Stimulated activated CD8-positive, alpha-beta memory T cell treated with anti-CD3 and anti-CD28 coated beads, Interleukin-7, amount 100 ng/mL, for 48 hours (primary cell): ENCODE results near the gene RNF44.

Experiments
- DNase-seq, 2 donors: peaks; one replicate each; pipeline ENCODE4 v3.0.0-alpha.2; 2020; ENCODE audit warnings: low read depth in 1 of 2; ENCODE audit errors: extremely low read depth in 1 of 2

RNF44 gene

DNA sequence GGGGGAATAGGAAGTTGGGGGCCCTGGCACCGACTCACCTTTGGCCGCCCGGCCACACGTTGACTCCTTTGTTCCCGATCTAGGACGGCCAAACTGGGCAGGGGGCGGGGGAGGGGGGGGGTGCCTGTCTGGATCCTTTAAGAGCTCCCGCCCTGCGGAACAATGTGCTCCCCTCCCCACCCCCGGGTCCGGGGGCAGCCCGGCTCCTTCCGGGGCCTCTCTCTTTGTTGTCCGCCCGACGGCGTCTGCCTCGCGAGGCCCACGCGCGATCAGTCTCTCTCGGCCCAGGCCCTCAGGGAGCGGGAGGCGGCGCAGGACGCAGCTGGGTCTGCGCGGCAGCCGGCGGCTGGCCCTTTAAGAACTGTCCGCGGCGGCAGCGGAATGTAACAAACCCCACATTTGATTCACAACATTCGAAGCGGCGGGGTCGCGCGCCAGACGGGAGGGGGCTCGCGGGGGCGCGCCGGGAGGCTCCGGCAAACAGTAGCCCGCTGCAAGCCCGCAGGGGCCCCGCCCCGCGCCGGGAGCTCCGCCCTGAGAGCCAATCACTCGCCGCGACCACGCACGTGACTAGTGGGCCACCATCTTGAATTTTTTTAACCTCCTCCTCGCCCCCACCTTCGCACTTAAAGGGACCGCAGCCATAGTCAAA is at the start of gene RNF44:
Gene RNF44, minus strand, starts transcription at position 501 of the 652 bp plus-strand sequence. CDS start 4,930 bp downstream, outside the sequence.
- DNase-seq = peak; percentile 97 to 98

DNA sequence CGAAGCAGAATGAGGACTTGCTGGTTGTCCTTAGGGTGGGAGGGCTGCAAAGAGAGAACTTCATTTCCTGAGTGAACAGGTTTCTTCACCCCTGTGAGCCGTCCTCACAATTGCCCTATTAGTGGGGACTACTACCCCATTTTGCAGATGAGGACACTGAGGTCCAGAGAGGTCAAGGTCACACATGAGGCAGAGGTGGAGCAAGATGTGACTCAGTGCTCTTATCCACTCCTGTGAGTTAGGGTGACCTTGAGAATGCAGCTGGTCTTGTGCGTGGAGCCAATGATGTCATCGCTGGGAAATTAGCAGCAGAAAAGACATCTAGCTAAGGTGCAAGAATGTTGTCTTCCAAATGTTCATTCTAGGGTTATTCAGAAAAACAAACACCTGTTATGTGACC is 45.9 kb upstream of the RNF44 start:
- DNase-seq = no peak

- DNase-seq = no peak
Observed at GRCh38 chr5:176581361-176581760, 44.2 kb upstream of the RNF44 start.

DNA sequence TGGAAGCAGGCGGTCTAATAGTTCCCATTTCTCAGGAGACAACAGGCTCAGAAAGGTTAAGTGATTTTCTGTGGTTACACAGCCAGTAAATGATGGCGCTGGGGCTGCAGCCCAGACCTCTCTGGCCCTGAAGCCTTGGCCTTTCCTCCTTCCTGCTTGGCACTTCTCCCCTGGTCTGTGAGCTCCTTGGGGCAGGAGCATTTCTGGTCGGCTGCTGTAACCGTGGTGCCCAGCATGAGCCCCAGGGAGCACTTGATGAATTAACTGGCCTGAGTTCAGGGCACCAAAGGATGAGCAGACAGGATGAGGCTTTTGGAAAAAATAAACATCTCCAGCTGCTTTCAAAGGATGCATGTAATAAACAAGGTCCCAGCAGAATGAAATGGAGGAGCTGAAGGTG is 42.1 kb upstream of the RNF44 start:
- DNase-seq = no peak

DNA sequence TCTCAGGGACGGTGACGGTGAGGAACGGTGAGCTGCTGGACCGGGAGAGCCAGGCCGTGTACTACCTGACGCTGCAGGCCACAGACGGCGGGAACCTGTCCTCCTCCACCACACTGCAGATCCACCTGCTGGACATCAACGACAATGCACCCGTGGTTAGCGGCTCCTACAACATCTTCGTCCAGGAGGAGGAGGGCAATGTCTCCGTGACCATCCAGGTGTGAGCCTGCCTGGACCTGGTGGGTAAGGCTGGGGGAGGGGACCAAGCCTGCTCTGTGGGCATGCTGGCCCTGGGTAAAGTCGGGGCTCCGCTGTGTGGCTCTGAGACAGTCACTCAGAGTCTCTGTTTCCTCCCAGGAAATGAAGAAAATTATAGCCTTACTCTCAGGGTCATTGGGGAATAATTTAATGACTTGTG is 41.2 kb upstream of the RNF44 start:
- DNase-seq = no peak

DNA sequence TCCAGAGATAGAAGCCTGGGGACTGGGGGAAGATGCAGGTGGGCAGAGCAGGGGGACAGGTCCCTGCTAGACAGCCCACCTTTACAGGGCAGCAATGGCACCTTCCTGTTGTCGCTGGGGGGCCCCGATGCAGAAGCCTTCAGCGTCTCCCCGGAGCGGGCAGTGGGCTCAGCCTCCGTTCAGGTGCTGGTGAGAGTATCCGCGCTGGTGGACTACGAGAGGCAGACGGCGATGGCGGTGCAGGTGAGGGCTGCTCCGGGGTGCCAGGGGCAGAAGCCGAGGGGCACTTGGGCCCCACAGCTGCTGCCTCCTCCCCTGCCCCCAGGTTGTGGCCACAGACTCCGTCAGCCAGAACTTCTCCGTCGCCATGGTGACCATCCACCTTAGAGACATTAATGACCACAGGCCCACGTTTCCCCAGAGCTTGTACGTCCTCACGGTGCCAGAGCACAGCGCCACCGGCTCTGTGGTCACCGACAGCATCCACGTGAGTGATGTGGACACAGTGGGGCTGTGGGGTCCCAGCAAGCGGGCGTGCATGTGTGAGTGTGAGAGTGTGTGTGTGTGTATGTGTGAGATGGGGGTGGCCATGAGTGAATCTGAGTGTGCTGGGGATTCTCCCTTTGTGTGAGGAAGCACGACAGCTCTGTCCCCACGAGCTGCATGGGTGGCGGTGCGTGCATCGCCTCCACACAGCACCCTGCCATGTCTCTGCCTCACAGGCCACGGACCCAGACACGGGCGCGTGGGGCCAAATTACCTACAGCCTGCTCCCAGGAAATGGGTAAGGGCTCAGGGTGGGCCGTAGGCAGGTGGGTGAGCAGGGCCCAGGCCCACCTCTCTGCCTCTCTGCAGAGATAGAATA is 40.3 kb upstream of the RNF44 start:
- DNase-seq = no peak

DNA sequence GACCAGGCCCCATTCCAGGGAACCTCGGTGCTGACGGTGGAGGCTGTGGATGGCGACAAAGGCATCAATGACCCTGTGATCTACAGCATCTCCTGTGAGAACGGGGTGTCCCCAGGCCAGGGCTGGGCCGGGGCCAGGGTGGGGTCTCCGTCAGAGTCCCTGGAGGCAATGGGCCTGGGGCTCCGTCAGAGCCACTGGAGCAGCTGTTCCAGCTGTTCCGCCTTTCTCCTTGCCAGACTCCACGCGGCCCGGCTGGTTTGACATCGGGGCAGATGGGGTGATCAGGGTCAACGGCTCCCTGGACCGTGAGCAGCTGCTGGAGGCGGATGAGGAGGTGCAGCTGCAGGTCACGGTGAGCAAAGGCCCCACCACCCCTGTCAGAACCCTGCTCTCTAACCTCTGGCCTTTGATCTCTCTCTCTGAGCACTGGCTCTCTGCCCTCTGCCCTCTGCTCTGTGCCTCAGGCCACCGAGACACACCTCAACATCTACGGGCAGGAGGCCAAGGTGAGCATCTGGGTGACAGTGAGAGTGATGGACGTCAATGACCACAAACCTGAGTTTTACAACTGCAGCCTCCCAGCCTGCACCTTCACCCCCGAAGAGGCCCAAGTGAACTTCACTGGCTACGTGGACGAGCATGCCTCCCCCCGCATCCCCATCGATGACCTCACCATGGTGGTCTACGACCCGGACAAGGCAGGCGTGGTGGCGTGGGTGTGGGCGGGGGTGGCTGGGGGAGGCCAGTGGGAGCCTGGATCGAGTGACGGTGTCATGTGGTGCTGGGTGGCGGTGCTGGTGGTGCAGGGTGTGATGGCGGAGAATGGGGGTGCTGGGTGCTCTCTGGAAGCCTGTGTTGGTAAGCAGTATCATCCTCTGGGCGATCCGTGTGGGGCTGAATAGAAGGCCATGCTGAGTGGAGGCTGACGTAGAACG is 38.6 kb upstream of the RNF44 start:
- no peak for DNase-seq

DNA sequence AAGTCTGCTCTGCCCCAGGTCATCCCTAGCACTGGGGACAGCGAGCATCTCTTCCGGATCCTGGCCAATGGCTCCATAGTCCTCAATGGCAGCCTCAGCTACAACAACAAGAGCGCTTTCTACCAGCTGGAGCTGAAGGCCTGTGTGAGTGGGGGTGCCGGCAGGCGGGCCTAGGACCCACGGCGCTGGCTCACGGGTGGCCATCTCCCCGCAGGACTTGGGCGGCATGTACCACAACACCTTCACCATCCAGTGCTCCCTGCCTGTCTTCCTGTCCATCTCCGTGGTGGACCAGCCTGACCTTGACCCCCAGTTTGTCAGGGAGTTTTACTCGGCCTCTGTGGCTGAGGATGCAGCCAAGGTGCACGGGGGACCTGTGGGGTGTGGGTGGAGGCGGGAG is 37.9 kb upstream of the RNF44 start:
- no peak for DNase-seq

DNA sequence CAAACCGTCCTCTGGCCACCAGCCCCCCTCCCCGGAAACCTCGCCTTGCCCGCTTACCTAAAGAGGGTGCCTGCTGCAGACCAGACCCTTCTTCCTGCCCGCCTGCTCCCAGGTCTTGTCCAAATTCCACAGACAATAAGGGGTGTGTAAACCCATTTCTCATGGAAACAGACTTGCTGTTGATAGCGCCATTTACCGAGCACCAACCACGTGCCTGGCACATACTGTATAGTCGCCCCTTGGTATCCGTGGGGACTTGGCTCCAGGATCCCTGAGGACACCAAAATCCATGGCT is 37.0 kb upstream of the RNF44 start:
- DNase-seq = no peak

- peak; percentile 46 to 64 for DNase-seq
Observed at GRCh38 chr5:176573564-176574296, 36.5 kb upstream of the RNF44 start.

DNA sequence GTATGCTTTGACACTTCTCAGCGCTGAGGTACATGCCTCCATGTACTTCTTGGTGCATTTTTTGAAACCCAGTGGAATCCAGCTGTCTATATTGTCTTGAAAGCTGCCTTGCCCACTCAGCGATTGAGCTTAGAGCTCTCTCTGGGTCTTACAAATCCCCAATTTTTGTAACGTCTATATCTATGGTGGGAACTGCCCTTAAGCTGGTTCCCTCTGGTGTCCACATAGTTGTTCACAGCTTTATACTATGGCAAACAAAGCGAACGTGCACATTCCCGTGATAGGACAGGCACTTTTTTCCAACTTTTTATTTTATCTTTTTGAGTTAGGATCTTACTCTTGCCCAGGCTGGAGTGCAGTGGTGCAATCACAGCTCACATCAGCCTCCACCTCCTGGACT is 32.8 kb upstream of the RNF44 start:
- no peak for DNase-seq

GRCh38 chr5:176568657-176569056 is 31.5 kb upstream of the RNF44 start:
- DNase-seq = no peak

- no peak for DNase-seq
Observed at GRCh38 chr5:176565760-176566288, 28.6 kb upstream of the RNF44 start.

DNA sequence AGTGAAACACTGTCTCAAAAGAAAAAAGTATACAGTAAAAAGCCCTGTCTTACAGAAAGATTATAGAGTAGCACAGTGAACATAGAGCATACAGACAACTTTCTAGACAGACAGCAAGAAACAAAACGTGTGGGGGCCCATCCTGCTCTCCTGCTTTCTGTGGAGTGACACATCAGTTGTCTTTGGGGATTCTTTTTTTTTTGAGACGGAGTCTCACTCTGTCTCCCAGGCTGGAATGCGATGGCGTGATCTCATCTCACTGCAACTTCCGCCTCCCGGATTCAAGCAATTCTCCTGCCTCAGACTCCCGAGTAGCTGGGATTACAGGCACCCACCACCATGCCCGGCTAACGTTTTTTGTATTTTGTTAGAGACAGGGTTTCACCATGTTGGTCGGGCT is 26.8 kb upstream of the RNF44 start:
- DNase-seq = no peak

DNA sequence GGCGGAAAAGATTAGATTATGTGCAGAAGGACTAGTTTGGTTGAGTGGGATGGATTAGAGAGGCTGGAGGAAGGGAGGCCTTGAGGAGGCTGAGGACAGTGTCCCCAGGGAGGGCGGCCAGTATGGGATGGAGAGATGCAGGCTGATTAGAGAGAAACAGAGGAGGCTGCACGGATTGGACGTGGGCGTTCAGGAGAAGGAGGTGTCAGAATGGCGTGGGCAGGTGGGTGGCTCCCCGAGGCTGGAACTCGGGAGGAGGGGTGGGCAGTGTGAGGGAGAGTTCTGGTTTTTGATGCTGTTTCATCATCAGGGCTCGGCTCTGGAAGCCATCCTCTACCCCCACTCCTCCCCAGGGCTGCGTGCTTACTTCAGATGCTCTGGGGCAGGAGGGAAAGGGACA is 25.0 kb upstream of the RNF44 start:
- no peak for DNase-seq

DNA sequence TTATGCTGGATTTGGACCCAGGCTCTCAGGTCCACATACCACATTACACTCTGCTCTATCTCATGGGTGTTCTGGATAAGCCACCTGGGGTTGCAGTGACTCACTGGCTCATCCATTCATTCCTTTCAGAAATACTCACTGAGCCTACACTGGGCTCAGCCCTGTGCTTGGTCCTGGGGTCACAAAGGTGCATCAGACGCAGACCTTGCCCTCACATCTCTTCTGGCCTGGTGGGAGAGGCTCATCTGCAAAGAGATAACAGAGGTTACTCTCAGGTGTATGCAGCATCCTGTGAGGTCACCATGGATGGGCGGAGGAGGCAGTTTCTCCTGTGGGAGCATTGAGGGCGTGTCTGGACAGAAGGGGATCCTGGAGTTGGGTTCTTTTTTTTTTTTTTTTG is 24.1 kb upstream of the RNF44 start:
- DNase-seq = no peak

DNA sequence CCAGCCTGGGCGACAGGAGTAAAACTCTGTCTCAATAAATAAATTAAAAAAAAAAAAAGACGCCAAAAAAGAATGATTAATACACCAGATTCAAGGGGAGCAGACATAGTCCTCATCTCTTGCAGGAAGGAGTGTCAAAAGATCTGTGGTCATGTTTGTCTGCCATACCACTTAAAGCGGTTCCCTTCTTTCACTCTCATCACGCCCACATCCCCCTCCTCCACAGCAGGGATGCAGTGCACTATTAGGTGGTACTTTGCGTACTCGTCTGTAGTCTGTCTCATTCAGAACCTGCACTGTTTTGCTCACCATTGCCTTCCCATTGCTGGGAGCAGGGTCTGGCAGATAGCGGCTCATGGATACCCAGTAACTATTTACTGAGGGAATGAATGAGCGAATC is 23.2 kb upstream of the RNF44 start:
- no peak for DNase-seq

GRCh38 chr5:176559683-176560082 is 22.5 kb upstream of the RNF44 start:
- DNase-seq = no peak

DNA sequence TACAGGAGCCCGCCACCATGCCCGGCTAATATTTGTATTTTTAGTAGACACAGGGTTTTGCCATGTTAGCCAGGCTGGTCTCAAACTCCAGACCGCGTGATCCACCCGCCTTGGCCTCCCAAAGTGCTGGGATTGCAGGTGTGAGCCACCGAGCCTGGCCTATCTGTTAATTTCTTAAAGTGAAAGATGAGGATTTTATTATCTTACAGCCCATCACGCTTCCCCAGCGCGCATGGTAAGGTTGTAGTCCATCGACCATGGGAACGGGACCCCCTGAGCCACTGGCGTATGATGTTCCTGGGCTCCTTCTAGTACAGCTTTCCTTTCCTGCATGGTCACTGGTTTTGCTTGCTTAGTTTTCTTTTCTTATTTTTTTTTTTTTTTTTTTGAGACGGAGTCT is 20.6 kb upstream of the RNF44 start:
- DNase-seq = no peak

- DNase-seq = no peak
Observed at GRCh38 chr5:176553260-176554085, 16.3 kb upstream of the RNF44 start.
